Calu3 (cell line): ENCODE data around the gene FAM8A1. TPM values are rescaled to one million over a fixed set of nuclear protein-coding genes. Genes with fewer than 3 reads are reported as not detected.

Source experiments
- BruUV-seq: library from RNA; stranded (reverse); fragments of 400-500 nt; replicated peaks from 2 replicates; lab custom pipeline; 2021; lab: Mats Ljungman, UMichigan
- CTCF ChIA-PET: fragments of 300-600 bp; sonication (Branson Sonifier 250); formaldehyde crosslinking; loops from one replicate; lab custom pipeline; 2022; ENCODE audit warnings: antibody characterized with exemption; lab: Charles Lee
- DNase-seq: peaks from one replicate; pipeline ENCODE4 v3.0.0; 2022
- H3K27ac Mint-ChIP-seq: one replicate; pipeline ENCODE4 v1.8.0; 2022; ENCODE audit warnings: mixed read lengths; ENCODE audit not compliant: unreplicated experiment
- H3K27me3 Mint-ChIP-seq: one replicate; pipeline ENCODE4 v1.8.0; 2022; ENCODE audit warnings: mixed read lengths; ENCODE audit not compliant: unreplicated experiment
- H3K36me3 Mint-ChIP-seq: one replicate; pipeline ENCODE4 v1.8.0; 2022; ENCODE audit warnings: mild to moderate bottlenecking, moderate library complexity, mixed read lengths; ENCODE audit not compliant: insufficient read depth, unreplicated experiment
- H3K4me1 Mint-ChIP-seq: one replicate; pipeline ENCODE4 v1.8.0; 2022; ENCODE audit warnings: mild to moderate bottlenecking, low read depth, mixed read lengths; ENCODE audit not compliant: unreplicated experiment
- H3K4me3 Mint-ChIP-seq: one replicate; pipeline ENCODE4 v1.8.0; 2022; ENCODE audit warnings: mild to moderate bottlenecking, low read depth, moderate library complexity, mixed read lengths; ENCODE audit not compliant: unreplicated experiment
- H3K9me3 Mint-ChIP-seq: one replicate; pipeline ENCODE4 v1.8.0; 2022; ENCODE audit warnings: low read depth, mixed read lengths; ENCODE audit not compliant: unreplicated experiment
- intact Hi-C: fragments of 100-400 bp; cut with micrococcal nuclease; formaldehyde crosslinking; loops from one replicate; pipeline ENCODE4 v1.10.0; 2022; ENCODE audit not compliant: unreplicated experiment
- total RNA-seq: library from RNA; stranded (reverse); gene quantifications from 2 replicates; pipeline ENCODE4 v1.2.3, GENCODE V29; 2022
- TF ChIP-seq, protein P1 (sequence below): fragments of 200-600 bp; IDR thresholded peaks from one replicate; pipeline ENCODE4 v1.8.0; 2022; ENCODE audit warnings: antibody characterized with exemption; ENCODE audit not compliant: unreplicated experiment

FAM8A1 gene
- total RNA-seq, 1 experiment from 2014 or later = 11.8 TPM

DNA sequence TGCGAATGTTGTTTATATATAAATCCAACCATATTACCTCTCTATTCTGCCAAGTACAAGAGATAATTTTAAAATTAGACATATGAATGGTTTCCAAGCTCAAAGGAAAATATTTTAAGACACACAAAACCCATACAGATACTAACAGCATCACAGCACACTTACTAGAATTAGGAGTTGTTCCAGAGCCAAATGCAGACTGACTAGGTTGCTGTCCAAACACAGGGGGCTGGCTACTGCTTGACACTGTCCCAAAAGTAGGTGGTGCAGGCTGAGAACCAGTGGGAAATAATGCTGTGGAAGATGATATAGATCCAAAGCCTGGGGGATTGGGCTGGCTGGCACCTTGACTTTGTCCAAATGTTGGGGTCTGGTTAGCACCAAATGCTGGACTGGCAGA lies 24.3 kb downstream of the FAM8A1 start:
- Mint-ChIP-seq H3K36me3 (peaks cover 9% of the 10 kb centered on the region), H3K27ac (no peak overlapping the region), H3K4me1 (peaks cover under 1% of the 10 kb centered on the region), H3K4me3 (no peak overlapping the region), H3K9me3 (no peaks in the 10 kb centered on the region), H3K27me3 (no peaks in the 10 kb centered on the region)
- CTCF ChIA-PET = no interaction called here
- TF ChIP-seq, protein P1, sequence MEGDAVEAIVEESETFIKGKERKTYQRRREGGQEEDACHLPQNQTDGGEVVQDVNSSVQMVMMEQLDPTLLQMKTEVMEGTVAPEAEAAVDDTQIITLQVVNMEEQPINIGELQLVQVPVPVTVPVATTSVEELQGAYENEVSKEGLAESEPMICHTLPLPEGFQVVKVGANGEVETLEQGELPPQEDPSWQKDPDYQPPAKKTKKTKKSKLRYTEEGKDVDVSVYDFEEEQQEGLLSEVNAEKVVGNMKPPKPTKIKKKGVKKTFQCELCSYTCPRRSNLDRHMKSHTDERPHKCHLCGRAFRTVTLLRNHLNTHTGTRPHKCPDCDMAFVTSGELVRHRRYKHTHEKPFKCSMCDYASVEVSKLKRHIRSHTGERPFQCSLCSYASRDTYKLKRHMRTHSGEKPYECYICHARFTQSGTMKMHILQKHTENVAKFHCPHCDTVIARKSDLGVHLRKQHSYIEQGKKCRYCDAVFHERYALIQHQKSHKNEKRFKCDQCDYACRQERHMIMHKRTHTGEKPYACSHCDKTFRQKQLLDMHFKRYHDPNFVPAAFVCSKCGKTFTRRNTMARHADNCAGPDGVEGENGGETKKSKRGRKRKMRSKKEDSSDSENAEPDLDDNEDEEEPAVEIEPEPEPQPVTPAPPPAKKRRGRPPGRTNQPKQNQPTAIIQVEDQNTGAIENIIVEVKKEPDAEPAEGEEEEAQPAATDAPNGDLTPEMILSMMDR = no peak
- no peak for DNase-seq
- intact Hi-C loops = no loop called here
- BruUV-seq = no TSS peak

DNA sequence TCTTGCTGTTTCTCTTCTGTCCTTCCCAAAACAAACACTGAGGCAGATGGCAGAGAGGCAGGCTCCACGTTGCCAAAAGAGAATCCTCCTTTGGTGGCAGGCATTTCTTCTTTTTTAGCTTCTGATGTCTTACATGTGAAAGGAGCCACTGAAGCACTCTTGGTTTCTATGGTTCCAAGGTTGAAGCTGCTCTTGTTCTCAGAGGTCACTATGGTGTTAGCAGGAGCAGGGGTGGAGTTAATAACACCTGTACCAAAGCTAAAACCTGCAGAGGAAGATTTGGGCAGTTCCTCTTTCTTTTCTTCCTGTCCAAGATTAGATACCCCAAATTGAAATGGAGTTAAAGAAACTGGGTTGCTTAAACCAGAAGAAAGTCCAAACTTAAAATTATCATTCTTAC lies 28.8 kb downstream of the FAM8A1 start:
- no peaks in the 10 kb centered on the region for H3K9me3 Mint-ChIP-seq
- no peak overlapping the region for H3K27ac Mint-ChIP-seq
- peaks cover 35% of the 10 kb centered on the region for H3K36me3 Mint-ChIP-seq
- BruUV-seq = no TSS peak
- no peaks in the 10 kb centered on the region for H3K27me3 Mint-ChIP-seq
- intact Hi-C loops = no loop called here
- DNase-seq = no peak
- CTCF ChIA-PET = no interaction called here
- no peak overlapping the region for H3K4me3 Mint-ChIP-seq
- peaks cover 11% of the 10 kb centered on the region for H3K4me1 Mint-ChIP-seq
- TF ChIP-seq, protein P1 = no peak

DNA sequence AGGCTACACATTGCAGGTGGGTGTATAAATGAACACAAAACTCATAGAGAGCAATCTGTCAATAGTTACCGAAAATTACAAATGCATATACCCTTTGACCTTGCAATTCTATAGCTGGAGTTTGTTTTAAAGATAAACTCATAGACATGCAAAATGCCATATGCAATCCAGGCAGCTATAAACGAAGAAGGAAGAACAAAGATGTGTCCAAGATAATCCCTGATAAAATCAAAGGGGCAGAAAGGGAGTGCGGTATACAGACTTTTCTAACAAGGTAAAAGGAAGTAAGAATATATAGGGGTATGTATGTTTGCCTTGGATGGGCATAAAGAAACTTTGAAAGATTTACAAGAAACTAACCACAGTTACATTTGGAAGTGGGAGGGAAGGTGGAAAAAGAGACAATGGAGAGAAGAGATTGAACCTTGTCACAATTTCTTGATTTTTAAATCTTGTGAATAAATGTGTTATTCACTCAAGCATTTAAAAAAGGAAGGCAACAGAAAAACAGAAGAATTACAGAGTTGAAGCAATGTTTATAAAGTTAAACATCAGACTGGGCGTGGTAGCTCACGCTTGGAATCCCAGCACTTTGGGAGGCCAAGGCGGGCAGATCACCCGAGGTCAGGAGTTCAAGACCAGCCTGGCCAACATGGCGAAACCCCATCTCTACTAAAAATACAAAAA lies 29.9 kb downstream of the FAM8A1 start:
- no TSS peak for BruUV-seq
- no peaks in the 10 kb centered on the region for H3K9me3 Mint-ChIP-seq
- intact Hi-C loops = no loop called here
- H3K36me3 Mint-ChIP-seq = peaks cover 35% of the 10 kb centered on the region
- H3K4me3 Mint-ChIP-seq = no peak overlapping the region
- no peak overlapping the region for H3K27ac Mint-ChIP-seq
- CTCF ChIA-PET = no interaction called here
- peaks cover 11% of the 10 kb centered on the region for H3K4me1 Mint-ChIP-seq
- no peak for DNase-seq
- TF ChIP-seq, protein P1 = no peak
- no peaks in the 10 kb centered on the region for H3K27me3 Mint-ChIP-seq

DNA sequence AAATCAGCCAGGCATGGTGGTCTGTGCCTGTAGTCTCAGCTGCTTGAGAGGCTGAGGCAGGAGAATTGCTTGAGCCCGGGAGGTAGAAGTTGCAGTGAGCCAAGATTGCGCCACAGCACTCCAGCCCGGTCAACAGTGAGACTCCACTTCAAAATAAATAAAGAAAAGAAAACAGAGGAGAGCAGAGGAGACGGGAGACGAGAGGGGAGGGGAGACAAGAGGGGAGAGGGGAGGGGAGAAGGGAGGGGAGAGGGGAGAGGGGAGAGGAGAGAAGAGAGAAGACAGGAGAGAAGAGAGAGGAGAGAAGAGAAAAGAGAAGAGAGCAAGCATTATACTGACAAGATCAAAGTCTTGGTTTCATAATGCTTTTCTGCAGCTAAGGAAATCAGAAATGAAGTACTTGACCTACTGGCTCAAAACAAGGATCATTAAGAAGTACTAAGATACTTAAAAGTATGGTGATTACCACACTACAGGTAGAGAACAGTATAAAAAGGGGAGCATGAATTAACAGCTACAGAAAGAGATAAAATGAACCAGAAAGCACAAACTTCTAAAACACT lies 30.5 kb downstream of the FAM8A1 start:
- no peak for DNase-seq
- no peaks in the 10 kb centered on the region for H3K27me3 Mint-ChIP-seq
- intact Hi-C loops = no loop called here
- H3K27ac Mint-ChIP-seq = no peak overlapping the region
- BruUV-seq = no TSS peak
- CTCF ChIA-PET = no interaction called here
- TF ChIP-seq, protein P1 = no peak
- H3K4me1 Mint-ChIP-seq = peaks cover 11% of the 10 kb centered on the region
- no peaks in the 10 kb centered on the region for H3K9me3 Mint-ChIP-seq
- no peak overlapping the region for H3K4me3 Mint-ChIP-seq
- H3K36me3 Mint-ChIP-seq = peaks cover 36% of the 10 kb centered on the region
